ENCODE data around the gene EHBP1. TPM values are rescaled to one million over a fixed set of nuclear protein-coding genes. Genes with fewer than 3 reads are reported as not detected.

The EHBP1 gene
- total RNA-seq, 6 experiments from 2014 or later: 40.4 to 66.6 (median 46.3) TPM

DNA sequence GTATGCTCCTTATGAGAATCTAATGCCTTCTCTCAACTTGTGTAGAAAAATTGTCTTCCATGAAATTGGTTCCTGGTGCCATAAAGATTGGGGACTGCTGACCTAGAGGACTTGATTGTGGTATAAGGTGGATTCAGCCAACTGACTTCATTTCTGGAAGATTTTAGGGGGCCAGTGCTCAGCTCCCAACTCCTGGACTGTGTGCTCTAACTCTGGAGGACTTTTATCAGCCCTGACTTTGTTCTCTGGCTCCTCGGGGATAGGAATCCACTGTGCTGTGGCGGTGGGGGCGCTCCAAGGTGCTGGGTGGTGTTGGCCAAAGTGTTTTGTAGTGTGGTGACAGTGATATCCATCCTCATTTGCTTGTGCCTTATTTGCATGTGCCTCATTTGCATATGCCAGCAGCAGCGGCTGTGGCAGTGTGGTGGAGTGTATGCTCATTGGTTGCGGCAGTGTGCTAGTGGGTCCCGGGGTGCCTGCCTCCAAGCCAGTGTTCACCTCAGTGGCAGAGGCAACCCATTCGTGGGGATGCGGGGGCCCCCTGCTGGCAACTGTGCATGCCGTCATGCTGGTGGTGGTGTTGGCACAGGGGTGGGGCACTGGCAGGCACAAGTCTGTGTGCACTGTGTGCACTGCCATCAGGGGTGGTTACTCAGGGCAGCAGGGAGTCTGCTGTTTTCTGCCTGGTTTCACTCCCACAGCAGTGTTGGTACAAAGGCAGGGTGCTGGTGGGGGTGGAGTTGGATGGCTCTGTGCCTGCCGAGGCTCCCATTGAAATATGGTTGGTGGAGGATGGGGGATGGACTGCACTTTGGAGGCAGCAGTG is 19.6 kb downstream of the EHBP1 start:
- Histone ChIP-seq H3K9me3 (no peaks in the 10 kb centered on the region), H3K27me3 (no peaks in the 10 kb centered on the region), H3K4me1 (peaks cover 0 to 35% (median 0%) of the 10 kb centered on the region in 4 donors), H3K27ac (no peak overlapping the region), H3K4me3 (no peak overlapping the region), H3K36me3 (no peaks in the 10 kb centered on the region)
- ATAC-seq (peak; percentile 48 to 67 (median 63)), DNase-seq (peak in 1 of 3 donors; percentile 47)
- intact Hi-C loops (cut with DNase I): no loop called here
- TF ChIP-seq CTCF (IDR thresholded peaks at IDR 0.05) (peak in 3 of 4 donors; percentile 10 to 30 (median 18)), POLR2A (IDR thresholded peaks at IDR 0.05) (no peak)
- 87% methylated on average over 3 of the region's 10 CpGs for WGBS (ENCODE audit: insufficient coverage, low coverage, low lambda C conversion rate, missing lambda C conversion rate)

DNA sequence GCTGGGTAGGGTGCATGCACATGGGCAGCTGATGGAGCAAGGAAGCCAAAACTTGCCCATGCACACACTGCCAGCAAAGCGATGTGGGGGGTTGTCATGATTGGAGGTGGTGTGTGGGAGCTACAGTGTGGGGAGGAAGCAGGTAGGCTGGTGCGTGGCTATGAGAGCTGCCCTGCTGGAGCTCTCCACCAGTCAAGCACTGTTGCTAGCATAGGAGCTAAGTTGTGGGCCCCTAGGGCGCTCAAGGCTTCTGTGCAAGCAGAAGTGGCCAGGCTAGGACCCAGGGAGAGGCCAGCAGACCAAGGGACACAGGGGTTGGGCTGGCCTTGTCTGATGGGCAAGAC is 20.2 kb downstream of the EHBP1 start:
- no peak for DNase-seq
- no peaks in the 10 kb centered on the region for H3K36me3 ChIP-seq

GRCh38 chr2:62727259-62727867 is 21.9 kb downstream of the EHBP1 start:
- Histone ChIP-seq H3K4me1 (peaks cover 0 to 30% (median 0%) of the 10 kb centered on the region in 4 donors), H3K27me3 (no peaks in the 10 kb centered on the region), H3K36me3 (no peaks in the 10 kb centered on the region), H3K4me3 (no peak overlapping the region), H3K9me3 (peaks cover 0 to 7% (median 0%) of the 10 kb centered on the region in 4 donors), H3K27ac (no peak overlapping the region)
- 45% methylated on average over 2 of the region's 2 CpGs for WGBS (ENCODE audit: insufficient coverage, low coverage, low lambda C conversion rate, missing lambda C conversion rate)
- DNase-seq (no peak), ATAC-seq (no peak)
- intact Hi-C loops (cut with DNase I): no loop called here
- TF ChIP-seq CTCF (IDR thresholded peaks at IDR 0.05) (no peak), POLR2A (IDR thresholded peaks at IDR 0.05) (no peak)

More for the DNA sequence above, 20.2 kb downstream of the EHBP1 start:
- intact Hi-C loops (cut with DNase I): no loop called here
- ATAC-seq: peak; percentile 15 to 34 (median 22)
- H3K27me3 ChIP-seq: no peaks in the 10 kb centered on the region
- peaks cover 0 to 35% (median 0%) of the 10 kb centered on the region in 4 donors for H3K4me1 ChIP-seq
- no peak overlapping the region for H3K4me3 ChIP-seq
- no peaks in the 10 kb centered on the region for H3K9me3 ChIP-seq
- no peak for TF ChIP-seq POLR2A (IDR thresholded peaks at IDR 0.05)
- TF ChIP-seq CTCF (IDR thresholded peaks at IDR 0.05): no peak
- 88% methylated on average over 1 of the region's 3 CpGs for WGBS (ENCODE audit: insufficient coverage, low coverage, low lambda C conversion rate, missing lambda C conversion rate)
- no peak overlapping the region for H3K27ac ChIP-seq

DNA sequence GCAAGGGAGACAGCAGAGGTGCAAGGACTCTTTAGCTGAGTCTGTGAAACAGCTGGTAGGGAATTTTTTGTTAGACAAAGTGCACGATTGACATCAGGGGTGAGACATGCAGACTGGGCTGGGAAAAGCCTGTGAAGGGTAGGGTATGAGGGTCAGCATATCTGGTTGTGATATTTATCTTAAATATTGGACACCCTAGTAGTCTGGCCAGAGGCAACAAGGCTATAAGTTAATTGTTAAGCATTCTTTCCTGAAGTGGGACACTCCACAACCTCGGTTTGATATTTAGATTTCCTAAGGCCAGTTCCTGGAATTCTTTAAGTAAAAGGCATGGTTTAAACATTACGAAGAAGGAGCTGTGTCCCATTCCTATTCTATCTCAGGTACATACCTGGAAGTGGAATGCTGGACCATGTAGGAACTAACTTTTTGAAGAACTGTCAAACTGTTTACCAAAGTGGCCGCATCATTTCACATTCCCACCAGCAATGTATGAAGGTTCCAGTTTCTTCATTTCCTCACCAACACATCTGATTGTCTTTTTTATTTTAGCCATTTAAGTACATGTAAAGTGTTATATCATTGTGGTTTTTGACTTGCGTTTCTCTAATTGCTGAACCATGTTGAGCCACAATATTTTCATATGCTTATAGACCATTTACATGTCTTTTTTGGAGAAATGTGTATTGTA is 22.5 kb downstream of the EHBP1 start:
- DNase-seq (no peak), ATAC-seq (peak in 2 of 4 donors; percentile 18 to 43)
- WGBS (ENCODE audit: insufficient coverage, low coverage, low lambda C conversion rate, missing lambda C conversion rate): 66% methylated on average over 5 of the region's 5 CpGs

More for the DNA sequence above, 22.5 kb downstream of the EHBP1 start:
- no peaks in the 10 kb centered on the region for H3K27me3 ChIP-seq
- H3K27ac ChIP-seq: no peak overlapping the region
- H3K4me3 ChIP-seq: no peak overlapping the region
- peaks cover 0 to 24% (median 0%) of the 10 kb centered on the region in 4 donors for H3K4me1 ChIP-seq
- H3K36me3 ChIP-seq: no peaks in the 10 kb centered on the region
- H3K9me3 ChIP-seq: peaks cover 0 to 7% (median 0%) of the 10 kb centered on the region in 4 donors
- intact Hi-C loops (cut with DNase I): no loop called here
- TF ChIP-seq CTCF (IDR thresholded peaks at IDR 0.05): no peak
- no peak for TF ChIP-seq POLR2A (IDR thresholded peaks at IDR 0.05)
